NOMO-1 treated with DMSO at 0.1 percent for 48 hours (cell line): Measurements from ENCODE around the gene SASH1.

ENCODE experiments used
- DNase-seq: peaks from one replicate; lab custom pipeline; 2025; ENCODE audit not compliant: unreplicated experiment; lab: John Stamatoyannopoulos, UW

The SASH1 gene

DNA sequence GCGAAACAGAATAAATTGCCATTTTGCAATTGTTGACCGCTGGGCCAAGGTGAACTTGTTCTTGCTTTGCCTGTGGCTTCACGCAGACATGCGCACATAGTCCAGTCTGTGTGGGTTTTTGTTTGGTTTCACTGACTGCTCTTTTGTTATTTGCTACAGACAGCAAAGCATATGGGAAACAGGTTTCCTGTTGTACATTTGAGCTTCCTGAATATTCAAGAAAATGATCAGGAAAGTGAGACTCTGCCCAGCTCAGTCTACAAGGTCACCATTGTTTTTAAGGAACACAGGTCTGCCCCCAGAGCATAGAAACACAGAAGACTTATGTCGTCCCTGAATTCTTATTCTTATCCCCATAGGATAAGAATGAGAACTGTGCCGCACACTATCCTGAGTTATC is 55.6 kb downstream of the SASH1 start:
- no peak for DNase-seq

DNA sequence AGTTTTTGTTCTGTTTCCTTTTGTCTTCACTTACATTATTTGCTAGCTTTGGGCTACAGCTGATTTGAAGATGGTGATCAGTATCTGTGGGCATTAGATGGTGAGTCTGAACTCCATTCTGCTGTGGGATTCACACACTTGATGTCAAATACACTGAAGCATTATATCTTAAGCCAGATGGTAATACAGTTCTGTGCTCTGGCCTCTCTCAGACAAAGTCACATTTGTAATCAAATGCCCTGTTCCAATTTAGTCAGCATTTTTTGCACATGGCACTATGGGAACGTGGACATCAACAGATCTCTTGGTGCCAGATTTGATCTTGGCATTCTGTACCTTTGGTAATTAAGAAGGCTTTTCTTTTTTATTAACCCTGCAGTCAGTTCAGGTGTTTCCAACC is 56.0 kb downstream of the SASH1 start:
- no peak for DNase-seq

DNA sequence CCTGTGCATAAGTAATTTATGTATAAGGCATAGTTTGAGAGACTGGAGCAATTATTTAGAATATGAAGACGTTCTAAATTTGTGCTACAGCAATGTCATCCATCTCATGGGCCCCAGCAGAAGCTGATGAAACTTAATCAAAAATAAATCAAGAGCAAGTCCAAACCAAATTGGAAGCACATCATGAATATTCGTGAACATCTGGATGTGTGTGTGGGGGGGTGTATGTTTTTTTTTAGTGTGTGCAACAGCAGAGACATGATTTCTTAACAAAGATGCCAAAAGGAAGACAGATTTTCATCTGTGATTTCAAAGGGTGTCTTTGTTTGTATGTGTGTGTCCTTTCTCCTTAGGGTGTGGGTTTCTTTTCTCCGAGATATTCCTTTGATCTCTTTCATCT is 58.9 kb downstream of the SASH1 start:
- DNase-seq = no peak

DNA sequence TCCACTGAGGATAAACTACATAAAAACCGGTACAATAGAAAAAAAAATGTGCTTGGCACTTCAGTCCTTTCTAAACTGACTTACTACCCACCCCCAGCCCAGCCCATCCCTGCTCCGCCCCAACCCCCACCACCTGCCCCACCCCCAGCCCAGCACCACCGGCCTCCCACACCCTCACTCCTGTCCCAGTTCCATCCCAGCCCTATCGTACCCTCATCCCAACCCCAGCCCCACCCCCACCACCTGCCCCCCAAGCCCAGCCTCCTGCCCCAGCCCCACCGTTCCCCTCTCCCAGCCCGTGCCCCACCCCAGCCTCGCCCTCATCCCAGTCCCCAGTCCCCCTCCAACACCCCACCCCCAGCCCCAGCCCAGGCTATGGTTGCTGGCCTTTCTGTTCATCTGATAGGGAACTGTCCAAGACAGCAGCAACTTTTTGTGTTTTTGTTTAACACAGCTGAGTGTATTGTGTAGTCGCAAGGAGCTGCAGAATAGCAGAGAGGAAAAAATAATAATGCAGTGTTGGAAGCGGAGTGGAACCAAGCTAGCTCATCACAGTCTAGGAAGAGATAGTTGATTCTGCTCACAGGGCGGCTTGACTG is 61.9 kb downstream of the SASH1 start:
- no peak for DNase-seq

DNA sequence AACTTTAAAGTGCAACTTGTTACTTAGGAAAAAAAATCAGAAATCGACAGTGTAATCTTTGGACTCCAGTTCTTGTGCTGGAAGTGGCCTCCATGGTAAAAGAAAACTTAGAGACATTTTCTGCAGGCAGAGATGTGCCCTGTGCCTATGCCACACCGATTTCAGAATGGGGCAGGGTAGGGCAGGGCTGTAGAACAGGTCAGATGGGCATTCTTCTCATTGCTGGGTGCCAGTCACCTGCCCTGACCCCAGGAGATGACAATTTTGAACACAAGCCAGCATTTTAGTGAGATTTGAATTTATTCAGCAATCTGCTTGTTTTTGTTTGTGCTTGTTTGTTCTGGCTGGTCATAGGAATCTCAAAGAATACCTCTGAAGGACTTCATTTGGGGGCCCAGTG is 63.3 kb downstream of the SASH1 start:
- no peak for DNase-seq

DNA sequence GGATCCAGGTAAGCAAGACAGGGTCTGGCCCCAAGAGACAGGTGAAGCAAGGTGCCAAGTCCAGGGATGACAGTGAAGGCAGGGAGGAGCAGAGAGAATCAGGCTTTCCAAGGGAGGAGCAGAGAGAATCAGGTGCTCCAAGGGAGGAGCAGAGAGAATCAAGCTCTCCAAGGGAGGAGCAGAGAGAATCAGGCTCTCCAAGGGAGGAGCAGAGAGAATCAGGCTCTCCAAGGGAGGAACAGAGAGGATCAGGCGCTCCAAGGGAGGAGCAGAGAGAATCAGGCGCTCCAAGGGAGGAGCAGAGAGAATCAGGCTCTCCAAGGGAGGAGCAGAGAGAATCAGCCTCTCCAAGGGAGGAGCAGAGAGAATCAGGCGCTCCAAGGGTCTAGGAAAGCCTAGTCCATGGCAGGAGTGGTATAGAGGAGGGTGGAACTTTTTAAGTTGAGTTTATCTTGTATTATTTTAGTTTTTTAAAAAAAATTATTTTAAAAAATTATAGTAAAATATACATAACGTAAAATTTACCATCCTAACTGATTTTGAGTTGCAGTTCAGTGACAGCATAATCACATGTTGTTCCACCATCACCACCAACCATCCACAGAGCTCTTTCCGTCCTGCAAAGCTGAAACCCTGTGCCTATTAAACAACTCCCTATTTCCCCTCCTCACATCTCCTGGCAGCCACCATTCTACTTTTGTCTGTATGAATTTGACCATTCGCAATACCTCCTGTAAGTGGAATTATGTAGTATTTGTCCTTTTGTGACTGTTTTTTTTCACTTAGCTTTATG is 64.1 kb downstream of the SASH1 start:
- no peak for DNase-seq

DNA sequence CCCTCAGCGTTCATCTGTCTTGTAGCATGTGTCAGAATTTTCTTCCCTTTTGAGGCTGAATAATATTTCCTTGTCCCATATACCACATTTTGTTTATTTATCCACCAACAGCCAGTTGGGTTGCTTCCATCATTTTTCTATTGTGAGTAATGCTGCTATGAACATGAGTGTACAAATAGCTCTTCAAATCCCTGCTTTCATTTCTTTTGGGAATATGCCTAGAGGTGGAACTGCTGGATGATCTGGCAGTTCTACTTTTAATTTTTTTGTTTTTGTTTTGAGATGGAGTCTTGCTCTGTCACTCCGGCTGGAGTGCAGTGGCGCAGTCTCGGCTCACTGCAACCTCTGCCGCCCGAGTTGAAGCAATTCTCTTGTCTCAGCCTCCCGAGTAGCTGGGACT is 64.7 kb downstream of the SASH1 start:
- DNase-seq = no peak

DNA sequence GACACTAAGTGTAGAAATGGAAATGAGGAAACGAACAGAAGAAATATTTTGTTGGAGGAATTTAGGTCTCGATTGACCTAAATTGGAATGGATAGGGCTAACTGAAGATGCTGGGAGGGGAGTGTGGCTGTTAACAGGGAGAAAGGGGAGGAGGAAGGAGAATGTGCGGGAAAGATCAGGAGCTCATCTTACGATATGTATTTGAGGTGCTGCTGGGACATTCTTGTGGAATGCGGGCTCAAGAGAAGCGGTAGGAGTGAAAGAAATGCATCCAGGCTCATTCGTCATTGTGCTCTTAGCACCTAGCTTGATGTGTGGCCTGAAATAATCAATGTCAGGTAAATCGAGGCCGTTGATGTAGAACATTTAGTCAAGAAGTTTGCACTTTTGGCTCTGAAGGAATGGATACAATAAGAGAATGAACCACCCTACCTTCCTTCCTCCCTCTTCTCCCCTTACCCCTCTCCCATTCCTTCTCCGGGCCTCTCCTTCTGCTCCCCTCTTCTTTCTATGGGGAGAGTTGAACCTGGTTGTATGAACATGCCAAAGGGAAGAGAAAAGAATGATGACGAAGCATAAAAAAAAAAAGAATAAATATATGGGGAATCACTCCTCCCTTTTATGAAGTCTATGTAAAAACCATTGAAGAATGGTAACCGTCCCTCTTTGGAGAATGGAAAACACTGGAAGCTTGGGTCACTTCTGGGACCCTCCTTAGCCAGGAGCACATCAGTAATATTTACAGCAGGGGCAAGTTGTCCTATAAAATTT is 70.9 kb downstream of the SASH1 start:
- no peak for DNase-seq

DNA sequence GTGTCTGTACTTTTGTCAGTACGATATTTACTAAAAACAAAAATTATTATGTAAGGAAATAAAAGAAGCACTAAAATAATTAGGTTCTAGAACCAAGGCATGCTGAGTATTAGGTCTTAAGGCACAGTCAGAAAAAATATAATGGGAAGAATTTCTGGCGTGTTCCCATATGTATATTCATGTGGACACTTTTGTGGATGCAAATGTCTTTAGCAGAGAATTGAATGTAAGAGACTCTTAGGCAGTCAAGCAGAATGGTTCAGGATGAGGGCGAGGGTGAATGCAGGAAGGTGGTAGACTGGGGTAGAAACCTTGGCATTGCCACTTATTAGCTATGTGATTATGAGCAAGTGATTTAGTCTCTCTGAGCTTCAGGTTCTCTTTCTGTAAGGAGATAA is 71.5 kb downstream of the SASH1 start:
- DNase-seq = no peak

GRCh38 chr6:148414836-148415235 is 72.2 kb downstream of the SASH1 start:
- DNase-seq = no peak

DNA sequence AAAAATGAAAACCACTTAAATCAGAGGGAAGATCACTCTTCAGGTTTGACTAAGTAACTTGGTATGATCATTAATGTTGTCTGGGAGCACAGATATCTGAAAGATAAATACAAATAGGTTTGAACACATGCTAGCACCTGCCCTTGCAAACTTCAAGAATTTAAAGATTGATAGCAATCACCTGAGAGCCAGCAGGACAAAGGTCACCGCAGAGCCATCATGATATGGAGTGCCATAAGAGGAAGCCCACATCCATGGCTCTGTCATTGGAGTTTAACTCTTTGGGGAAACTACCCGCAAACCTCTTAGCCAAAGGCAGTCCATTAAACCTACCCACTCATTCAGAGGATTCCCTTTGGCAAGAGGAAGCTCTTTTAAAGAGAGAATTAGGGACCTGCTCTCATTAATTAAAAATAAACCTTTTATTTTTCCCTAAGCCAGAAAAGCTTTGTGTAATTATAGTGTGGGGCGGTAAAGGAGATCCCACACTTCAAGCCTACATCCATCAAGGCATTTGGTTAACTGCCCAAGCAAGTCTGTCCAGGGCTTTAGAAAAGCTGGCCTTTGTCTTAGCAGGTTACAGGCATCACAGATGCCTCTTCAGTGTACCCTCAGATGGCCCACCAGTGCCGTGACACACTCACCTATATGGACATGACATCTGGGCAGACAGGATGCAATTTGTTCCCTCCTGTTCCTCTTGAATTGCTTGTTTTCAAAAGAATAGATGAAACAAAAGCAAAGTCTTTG is 73.0 kb downstream of the SASH1 start:
- DNase-seq = no peak

DNA sequence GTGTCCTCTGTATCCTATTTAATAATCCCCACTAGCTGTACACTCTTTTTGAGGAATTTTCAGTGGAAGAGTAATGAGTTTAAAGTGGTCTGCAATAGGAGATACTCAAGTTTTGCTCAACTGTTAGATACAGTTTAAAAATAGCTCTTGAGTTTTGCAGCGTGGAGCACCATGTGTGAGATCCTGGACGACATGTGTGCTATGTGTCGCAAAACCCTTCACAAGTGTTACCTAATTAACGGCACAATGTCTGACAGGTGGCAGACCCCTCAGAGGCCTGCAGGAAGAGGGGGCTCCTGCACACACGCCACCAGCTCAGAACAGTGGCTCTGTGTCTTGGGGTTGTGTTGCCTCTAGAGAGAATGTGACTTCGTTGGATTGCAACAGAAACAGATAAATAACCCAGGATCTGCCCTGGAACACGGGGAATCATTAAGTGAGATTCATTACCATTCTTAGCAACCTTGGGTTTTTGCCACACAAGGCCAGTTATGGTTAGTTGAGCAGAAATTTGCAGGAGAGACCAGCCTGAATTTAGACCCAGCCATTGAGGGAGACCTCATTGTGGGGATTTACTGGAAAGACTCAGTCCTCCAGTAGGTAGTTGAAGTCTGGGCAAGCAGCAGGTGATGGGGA is 73.8 kb downstream of the SASH1 start:
- DNase-seq = peak; percentile 44

DNA sequence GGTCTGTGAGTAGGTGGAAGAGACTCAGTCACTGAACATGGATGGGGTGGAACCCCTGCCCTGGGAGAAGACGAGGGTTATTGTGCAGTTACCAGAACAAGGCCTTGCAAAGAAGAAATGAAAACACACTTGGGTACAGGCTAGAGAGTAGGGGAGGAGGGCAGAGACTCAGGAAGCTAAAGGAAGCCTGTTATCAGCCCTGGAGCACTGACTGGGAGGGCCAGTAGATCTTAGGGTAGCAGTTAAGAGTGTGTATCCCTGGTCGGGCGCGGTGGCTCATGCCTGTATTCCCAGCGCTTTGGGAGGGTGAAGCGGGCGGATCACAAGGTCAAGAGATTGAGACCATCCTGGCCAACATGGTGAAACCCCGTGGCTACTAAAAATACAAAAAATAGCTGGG is 74.4 kb downstream of the SASH1 start:
- no peak for DNase-seq

GRCh38 chr6:148419430-148419829 is 76.8 kb downstream of the SASH1 start:
- DNase-seq = no peak

DNA sequence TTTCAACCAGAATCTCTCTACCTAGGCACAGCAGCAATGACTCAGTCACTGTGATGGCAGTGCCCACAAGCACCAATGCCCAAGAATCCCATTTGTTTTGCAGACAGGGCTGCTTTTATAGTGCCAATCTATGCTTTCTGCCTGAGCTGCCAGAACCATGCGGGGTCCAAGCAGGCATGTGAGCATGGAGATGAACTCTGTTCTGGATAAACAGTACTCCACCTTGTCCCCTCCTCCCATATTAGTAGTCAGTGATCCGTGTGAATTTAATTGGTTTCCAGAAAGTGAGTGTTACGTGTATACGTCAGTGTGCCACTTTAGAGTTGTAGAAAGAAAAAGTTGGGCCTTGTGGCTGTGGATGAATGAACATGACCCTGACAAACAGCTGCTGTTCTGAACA is 79.4 kb downstream of the SASH1 start:
- DNase-seq = no peak

GRCh38 chr6:148423133-148423532 is 80.5 kb downstream of the SASH1 start:
- DNase-seq = no peak

DNA sequence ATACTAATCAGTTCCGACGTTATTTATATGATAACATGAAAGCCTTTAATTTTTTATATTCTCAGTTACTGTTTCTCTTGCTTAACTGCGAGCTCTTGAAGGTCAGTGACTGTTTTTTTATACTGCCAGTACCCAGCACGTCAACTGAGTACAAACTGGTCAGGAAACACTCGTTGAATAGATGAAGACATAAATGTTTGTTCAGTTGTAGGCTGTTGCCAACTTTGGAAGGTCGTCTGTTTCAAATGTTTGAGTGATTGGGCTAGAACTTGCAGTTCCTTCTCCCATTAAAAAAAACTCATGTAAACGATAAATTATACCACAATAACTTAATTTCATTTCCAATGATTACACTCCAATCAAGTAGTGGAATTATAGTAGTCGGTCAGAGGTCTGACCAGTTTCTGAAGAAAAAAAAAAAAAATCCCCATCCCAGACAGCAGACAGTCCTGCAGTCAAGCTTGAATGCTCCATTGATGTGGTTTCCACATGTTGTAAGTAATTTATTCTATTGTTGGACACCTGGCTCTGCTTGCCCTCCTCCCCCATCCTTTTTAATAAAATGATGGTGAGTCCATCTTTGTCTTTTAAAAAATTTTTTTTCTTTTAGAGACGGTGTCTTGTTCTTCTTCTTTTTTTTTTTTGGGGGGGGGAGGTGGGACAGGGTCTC is 81.1 kb downstream of the SASH1 start:
- no peak for DNase-seq

DNA sequence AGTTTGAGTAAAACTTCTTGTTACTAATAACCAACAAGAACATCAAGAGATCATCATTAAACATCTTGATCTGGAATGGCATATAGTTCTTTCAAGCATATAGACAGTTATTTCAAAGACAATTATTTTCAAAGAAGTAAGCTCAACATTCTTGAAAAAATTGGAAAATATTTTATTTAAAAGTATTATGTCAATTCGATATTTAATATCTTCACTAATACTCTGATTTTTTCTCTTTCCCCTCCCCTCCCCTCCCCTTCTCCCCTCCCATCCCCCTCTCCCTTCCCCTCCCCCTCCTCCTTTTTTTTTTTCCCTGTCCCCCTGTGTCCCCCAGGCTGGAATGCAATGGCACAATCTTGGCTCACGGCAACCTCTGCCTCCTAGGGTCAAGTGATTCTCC is 82.8 kb downstream of the SASH1 start:
- DNase-seq = no peak

DNA sequence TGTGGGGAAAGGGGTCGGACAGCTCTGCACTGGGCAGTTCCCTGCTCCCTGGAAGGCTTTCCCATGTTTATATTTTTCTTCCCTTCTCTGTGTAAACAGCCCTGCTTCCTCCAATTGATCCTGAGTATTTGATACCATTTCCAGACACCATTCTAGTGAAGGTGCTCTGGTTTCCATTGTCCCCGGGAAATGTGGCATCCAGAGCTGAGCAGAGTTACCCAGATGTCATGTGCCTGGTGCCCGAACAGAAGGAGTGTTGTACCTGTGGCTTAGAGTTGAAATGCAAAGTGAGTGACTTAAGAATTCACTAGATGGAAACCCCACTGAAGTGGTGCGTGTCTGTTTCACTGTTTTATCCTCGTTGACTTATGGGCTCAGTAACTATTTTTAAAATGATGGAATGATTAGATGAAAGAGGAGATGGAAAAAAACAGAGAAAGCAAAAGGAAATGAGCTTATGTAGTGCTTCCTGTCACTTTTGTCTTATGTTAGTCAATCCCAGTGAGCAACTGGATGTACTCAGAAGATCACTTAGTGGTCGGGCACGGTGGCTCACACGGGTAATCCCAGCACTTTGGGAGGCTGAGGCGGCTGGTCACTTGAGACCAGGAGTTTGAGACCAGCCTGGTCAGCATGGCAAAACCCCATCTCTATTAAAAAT is 83.8 kb downstream of the SASH1 start:
- no peak for DNase-seq

DNA sequence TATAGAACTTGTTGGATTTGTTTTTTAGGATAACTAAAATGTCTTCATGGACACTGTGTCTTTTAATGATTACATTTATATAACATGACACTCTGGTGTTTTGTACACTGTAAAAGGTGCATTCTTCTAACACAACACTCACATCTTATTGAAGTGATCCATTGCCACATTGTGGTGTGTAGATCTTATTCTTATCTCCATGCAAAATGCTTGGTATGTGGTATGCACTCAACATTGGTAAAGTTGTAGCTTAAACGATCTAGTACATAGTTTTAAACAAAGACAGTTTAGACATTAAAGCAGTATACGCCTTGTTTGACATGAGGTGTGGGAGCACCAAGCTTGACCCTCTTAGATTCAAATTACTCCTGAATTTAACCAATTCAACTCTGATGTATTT is 84.7 kb downstream of the SASH1 start:
- no peak for DNase-seq
